ENCODE data around the gene CFAP299. TPM values are rescaled to one million over a fixed set of nuclear protein-coding genes. Genes with fewer than 3 reads are reported as not detected.

Gene CFAP299
- total RNA-seq, 2 donors from 2014 or later = not detected

- no peak for ATAC-seq (ENCODE audit: insufficient number of reproducible peaks, low FRiP score, low read depth)
- no peak overlapping the region for H3K4me3 ChIP-seq
- no peaks in the 10 kb centered on the region for H3K9me3 ChIP-seq
- H3K27me3 ChIP-seq (replicated peaks; ENCODE audit: insufficient read depth) = no peaks in the 10 kb centered on the region
- TF ChIP-seq, protein P1, sequence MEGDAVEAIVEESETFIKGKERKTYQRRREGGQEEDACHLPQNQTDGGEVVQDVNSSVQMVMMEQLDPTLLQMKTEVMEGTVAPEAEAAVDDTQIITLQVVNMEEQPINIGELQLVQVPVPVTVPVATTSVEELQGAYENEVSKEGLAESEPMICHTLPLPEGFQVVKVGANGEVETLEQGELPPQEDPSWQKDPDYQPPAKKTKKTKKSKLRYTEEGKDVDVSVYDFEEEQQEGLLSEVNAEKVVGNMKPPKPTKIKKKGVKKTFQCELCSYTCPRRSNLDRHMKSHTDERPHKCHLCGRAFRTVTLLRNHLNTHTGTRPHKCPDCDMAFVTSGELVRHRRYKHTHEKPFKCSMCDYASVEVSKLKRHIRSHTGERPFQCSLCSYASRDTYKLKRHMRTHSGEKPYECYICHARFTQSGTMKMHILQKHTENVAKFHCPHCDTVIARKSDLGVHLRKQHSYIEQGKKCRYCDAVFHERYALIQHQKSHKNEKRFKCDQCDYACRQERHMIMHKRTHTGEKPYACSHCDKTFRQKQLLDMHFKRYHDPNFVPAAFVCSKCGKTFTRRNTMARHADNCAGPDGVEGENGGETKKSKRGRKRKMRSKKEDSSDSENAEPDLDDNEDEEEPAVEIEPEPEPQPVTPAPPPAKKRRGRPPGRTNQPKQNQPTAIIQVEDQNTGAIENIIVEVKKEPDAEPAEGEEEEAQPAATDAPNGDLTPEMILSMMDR (IDR thresholded peaks at IDR 0.05) = no peak
- no peaks in the 10 kb centered on the region for H3K36me3 ChIP-seq
- DNase-seq (ENCODE audit: low spot score) = no peak
- no peak overlapping the region for H3K27ac ChIP-seq
- no peaks in the 10 kb centered on the region for H3K4me1 ChIP-seq (ENCODE audit: control insufficient read depth in 1 of 2, low read depth in 2 of 2)
These were observed 574.4 kb downstream of the CFAP299 start for GRCh38 chr4:80909938-80910337.

DNA sequence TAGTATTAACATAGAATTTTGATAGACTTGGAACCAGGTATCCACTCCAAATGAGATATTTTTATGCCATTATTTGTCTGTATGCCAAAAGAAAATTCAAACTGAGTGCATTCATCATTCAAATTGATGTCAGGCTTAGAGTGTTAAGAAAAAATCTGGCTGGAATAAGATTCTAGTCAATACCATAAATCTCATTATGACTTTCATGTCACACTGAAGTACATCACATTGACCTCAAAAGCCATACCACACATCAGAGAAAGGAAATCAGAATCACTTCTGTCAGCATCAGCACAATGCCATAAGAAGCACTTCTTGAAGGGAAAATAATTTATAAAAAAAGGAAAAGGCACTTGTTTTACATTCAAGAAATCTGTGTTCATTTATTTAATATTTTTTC lies 575.9 kb downstream of the CFAP299 start:
- Histone ChIP-seq H3K9me3 (no peaks in the 10 kb centered on the region), H3K36me3 (no peaks in the 10 kb centered on the region), H3K27me3 (replicated peaks; ENCODE audit: insufficient read depth) (no peaks in the 10 kb centered on the region), H3K4me3 (no peak overlapping the region), H3K27ac (no peak overlapping the region), H3K4me1 (ENCODE audit: control insufficient read depth in 1 of 2, low read depth in 2 of 2) (no peaks in the 10 kb centered on the region)
- ATAC-seq (ENCODE audit: insufficient number of reproducible peaks, low FRiP score, low read depth) (no peak), DNase-seq (ENCODE audit: low spot score) (no peak)
- TF ChIP-seq, protein P1 (IDR thresholded peaks at IDR 0.05) = no peak

DNA sequence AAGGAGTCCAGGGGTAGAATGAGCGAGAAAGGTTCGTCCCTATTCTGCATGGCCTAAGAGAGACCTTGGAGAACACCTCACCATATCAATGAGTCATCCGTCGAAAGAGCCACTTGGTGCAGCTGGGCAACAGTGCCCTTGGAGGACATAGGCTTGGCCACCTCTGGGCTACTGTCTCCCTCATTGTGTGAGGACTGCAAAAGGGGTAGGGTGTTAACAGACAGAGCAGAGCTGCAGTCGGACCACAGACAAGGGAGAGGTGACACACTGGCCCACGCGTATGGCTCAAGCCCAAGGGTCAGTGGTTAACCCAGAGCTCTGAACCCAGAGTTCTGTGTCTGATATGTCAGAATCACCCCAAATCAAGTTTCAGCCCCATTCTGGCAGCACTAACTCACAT lies 576.8 kb downstream of the CFAP299 start:
- DNase-seq (ENCODE audit: low spot score) (no peak), ATAC-seq (ENCODE audit: insufficient number of reproducible peaks, low FRiP score, low read depth) (no peak)
- Histone ChIP-seq H3K4me1 (ENCODE audit: control insufficient read depth in 1 of 2, low read depth in 2 of 2) (no peaks in the 10 kb centered on the region), H3K9me3 (no peaks in the 10 kb centered on the region), H3K27ac (no peak overlapping the region), H3K27me3 (replicated peaks; ENCODE audit: insufficient read depth) (no peaks in the 10 kb centered on the region), H3K4me3 (no peak overlapping the region), H3K36me3 (no peaks in the 10 kb centered on the region)
- TF ChIP-seq, protein P1 (IDR thresholded peaks at IDR 0.05) = no peak

DNA sequence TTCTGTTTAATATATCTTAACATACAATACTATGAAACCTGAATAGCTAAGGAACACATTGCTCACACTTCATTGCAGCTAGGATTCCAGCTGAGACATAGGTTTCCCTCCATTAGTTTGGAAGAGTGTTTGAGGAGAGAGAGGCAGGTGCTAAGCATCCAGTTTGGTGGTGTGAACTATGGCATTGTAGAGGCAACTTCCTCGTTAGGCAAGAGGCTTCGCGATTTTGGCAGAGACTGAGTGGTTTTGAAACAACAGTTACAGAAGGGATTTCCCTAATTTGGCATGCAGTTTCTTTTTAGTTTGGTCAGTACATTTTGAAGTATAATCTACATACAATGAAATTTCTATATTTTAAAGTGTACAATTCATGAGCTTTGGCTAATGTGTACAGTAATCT lies 577.9 kb downstream of the CFAP299 start:
- H3K27me3 ChIP-seq (replicated peaks; ENCODE audit: insufficient read depth) = no peaks in the 10 kb centered on the region
- TF ChIP-seq, protein P1 (IDR thresholded peaks at IDR 0.05) = no peak
- no peak for DNase-seq (ENCODE audit: low spot score)
- no peak overlapping the region for H3K4me3 ChIP-seq
- no peaks in the 10 kb centered on the region for H3K4me1 ChIP-seq (ENCODE audit: control insufficient read depth in 1 of 2, low read depth in 2 of 2)
- no peaks in the 10 kb centered on the region for H3K9me3 ChIP-seq
- no peaks in the 10 kb centered on the region for H3K36me3 ChIP-seq
- no peak overlapping the region for H3K27ac ChIP-seq
- ATAC-seq (ENCODE audit: insufficient number of reproducible peaks, low FRiP score, low read depth) = no peak

DNA sequence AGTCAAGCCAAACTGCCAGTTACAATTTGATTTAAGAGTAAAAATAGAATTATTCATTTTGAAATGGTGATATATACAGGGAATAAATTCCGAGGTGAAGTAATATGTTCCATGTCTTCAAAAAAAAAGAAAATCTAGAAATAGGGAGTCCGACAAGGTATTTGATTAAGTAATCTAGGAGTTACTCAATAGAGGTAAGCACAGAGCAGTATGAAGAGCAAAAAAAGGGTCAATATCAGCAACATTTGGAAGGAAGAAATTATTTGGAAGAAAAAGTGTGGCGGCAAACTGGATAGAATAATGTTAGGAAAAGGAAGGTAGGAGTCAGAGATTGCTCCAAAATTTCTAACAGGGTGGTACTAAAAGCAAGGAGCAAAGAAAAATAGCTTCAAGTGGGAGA lies 581.2 kb downstream of the CFAP299 start:
- no peaks in the 10 kb centered on the region for H3K9me3 ChIP-seq
- TF ChIP-seq, protein P1 (IDR thresholded peaks at IDR 0.05) = no peak
- H3K27ac ChIP-seq = no peak overlapping the region
- H3K36me3 ChIP-seq = no peaks in the 10 kb centered on the region
- DNase-seq (ENCODE audit: low spot score) = no peak
- no peaks in the 10 kb centered on the region for H3K27me3 ChIP-seq (replicated peaks; ENCODE audit: insufficient read depth)
- H3K4me1 ChIP-seq (ENCODE audit: control insufficient read depth in 1 of 2, low read depth in 2 of 2) = no peaks in the 10 kb centered on the region
- H3K4me3 ChIP-seq = no peak overlapping the region
- no peak for ATAC-seq (ENCODE audit: insufficient number of reproducible peaks, low FRiP score, low read depth)
